HepG2 (cell line): Measurements from ENCODE around the gene SPATA25. TPM values are rescaled to one million over a fixed set of nuclear protein-coding genes. Genes with fewer than 3 reads are reported as not detected.
A peak's percentile ranks its signal among the peaks of the same experiment; 100 is the strongest.

Experiments used
- ARID2 ChIP-seq: sonication (generic); formaldehyde crosslinking; IDR thresholded peaks from 2 replicates; pipeline ENCODE4 v1.8.1; 2022; ENCODE audit warnings: mild to moderate bottlenecking, missing genetic modification reagents, borderline replicate concordance
- BORCS8-MEF2B ChIP-seq: sonication (generic); formaldehyde crosslinking; IDR thresholded peaks from 2 replicates; pipeline ENCODE4 v1.8.0; 2022; ENCODE audit warnings: mild to moderate bottlenecking, missing genetic modification reagents
- ELF4 ChIP-seq: sonication (generic); formaldehyde crosslinking; IDR thresholded peaks from 2 replicates; pipeline ENCODE4 v1.5.0; 2020; ENCODE audit warnings: missing genetic modification reagents, mild to moderate bottlenecking, moderate library complexity, borderline replicate concordance
- KDM1A ChIP-seq: IDR thresholded peaks from 2 replicates; pipeline ENCODE4 v1.6.1; 2016; ENCODE audit warnings: missing compliant biosample characterization
- NFE2 ChIP-seq: sonication (generic); formaldehyde crosslinking; IDR thresholded peaks from 2 replicates; pipeline ENCODE4 v1.4.0; 2020; ENCODE audit warnings: missing genetic modification reagents
- PITX1 ChIP-seq: sonication (generic); formaldehyde crosslinking; IDR thresholded peaks from 2 replicates; pipeline ENCODE4 v1.5.1; 2020; ENCODE audit warnings: mild to moderate bottlenecking, missing genetic modification reagents
- SRSF4 ChIP-seq: fragments of 200-400 bp; formaldehyde crosslinking; IDR thresholded peaks from one replicate; pipeline ENCODE4 v1.6.1; 2018; ENCODE audit warnings: mild to moderate bottlenecking, low read depth, low read length, moderate library complexity; ENCODE audit not compliant: poor library complexity, severe bottlenecking
- SRY ChIP-seq: sonication (generic); formaldehyde crosslinking; IDR thresholded peaks from 2 replicates; pipeline ENCODE4 v1.8.0; 2022; ENCODE audit warnings: mild to moderate bottlenecking, missing genetic modification reagents
- TAF1 ChIP-seq: sonication (generic); formaldehyde crosslinking; IDR thresholded peaks from 2 replicates; pipeline ENCODE4 v1.4.0; 2020; ENCODE audit warnings: missing genetic modification reagents
- XBP1 ChIP-seq: sonication (generic); formaldehyde crosslinking; IDR thresholded peaks from 2 replicates; pipeline ENCODE4 v1.5.0; 2020; ENCODE audit warnings: missing genetic modification reagents
- ZBTB38 ChIP-seq: sonication (generic); formaldehyde crosslinking; IDR thresholded peaks from 2 replicates; pipeline ENCODE4 v1.5.1; 2020; ENCODE audit warnings: mild to moderate bottlenecking, missing genetic modification reagents
- ZNF234 ChIP-seq: sonication (generic); formaldehyde crosslinking; conservative IDR thresholded peaks from 2 replicates; pipeline ENCODE4 v1.5.1; 2020; ENCODE audit warnings: mild to moderate bottlenecking, missing genetic modification reagents
- ZNF788 ChIP-seq: sonication (generic); formaldehyde crosslinking; IDR thresholded peaks from 2 replicates; pipeline ENCODE4 v1.5.0; 2020; ENCODE audit warnings: mild to moderate bottlenecking, missing genetic modification reagents, borderline replicate concordance
- polyA plus RNA-seq, 8 experiments: library from polyadenylated mRNA; depleted of rRNA in 3 of 8; stranded (reverse) in 7 of 8; unstranded in 1 of 8; fragments of >200 nt; fragmentation: Illumina TruSeq in 4 of 8; extraction: Trizol in 4 of 8; gene quantifications; 2 replicates each; pipeline versions ENCODE4 v1.2.1 to v1.2.3, GENCODE V29; 2011 to 2016; ENCODE audit warnings: low read depth in 4 of 8, missing spikeins in 1 of 8, mixed read lengths in 1 of 8; ENCODE audit not compliant: insufficient read depth in 1 of 8
- total RNA-seq, 5 experiments: library from RNA; depleted of rRNA; stranded (reverse); fragments of >200 nt; fragmentation: Illumina TruSeq; extraction: Trizol; gene quantifications; 2 replicates each; pipeline ENCODE4 v1.2.3, GENCODE V29; 2016; ENCODE audit warnings: low read depth in 1 of 5
- TF ChIP-seq, protein P1 (sequence below): sonication (generic); formaldehyde crosslinking; IDR thresholded peaks from one replicate; pipeline ENCODE4 v1.5.1; 2020; ENCODE audit warnings: mild to moderate bottlenecking, missing genetic modification reagents; ENCODE audit errors: not compliant biosample characterization
- TF ChIP-seq, protein P2 (sequence below): sonication (generic); formaldehyde crosslinking; IDR thresholded peaks from 2 replicates; pipeline ENCODE4 v1.5.1; 2020; ENCODE audit warnings: missing genetic modification reagents, mild to moderate bottlenecking, borderline replicate concordance
- TF ChIP-seq, protein P3 (sequence below): sonication (generic); formaldehyde crosslinking; IDR thresholded peaks from 2 replicates; pipeline ENCODE4 v1.8.1; 2023; ENCODE audit warnings: mild to moderate bottlenecking, missing genetic modification reagents
- TF ChIP-seq, protein P4 (sequence below): sonication (generic); formaldehyde crosslinking; IDR thresholded peaks from 2 replicates; pipeline ENCODE4 v1.5.0; 2020; ENCODE audit warnings: missing genetic modification reagents

SPATA25 gene
- total and polyA plus RNA-seq, 2 of the 13 experiments (the other 11 are each of a cell fraction or from before 2014, with no cell fraction given), result 4.8 to 7.6 TPM

DNA sequence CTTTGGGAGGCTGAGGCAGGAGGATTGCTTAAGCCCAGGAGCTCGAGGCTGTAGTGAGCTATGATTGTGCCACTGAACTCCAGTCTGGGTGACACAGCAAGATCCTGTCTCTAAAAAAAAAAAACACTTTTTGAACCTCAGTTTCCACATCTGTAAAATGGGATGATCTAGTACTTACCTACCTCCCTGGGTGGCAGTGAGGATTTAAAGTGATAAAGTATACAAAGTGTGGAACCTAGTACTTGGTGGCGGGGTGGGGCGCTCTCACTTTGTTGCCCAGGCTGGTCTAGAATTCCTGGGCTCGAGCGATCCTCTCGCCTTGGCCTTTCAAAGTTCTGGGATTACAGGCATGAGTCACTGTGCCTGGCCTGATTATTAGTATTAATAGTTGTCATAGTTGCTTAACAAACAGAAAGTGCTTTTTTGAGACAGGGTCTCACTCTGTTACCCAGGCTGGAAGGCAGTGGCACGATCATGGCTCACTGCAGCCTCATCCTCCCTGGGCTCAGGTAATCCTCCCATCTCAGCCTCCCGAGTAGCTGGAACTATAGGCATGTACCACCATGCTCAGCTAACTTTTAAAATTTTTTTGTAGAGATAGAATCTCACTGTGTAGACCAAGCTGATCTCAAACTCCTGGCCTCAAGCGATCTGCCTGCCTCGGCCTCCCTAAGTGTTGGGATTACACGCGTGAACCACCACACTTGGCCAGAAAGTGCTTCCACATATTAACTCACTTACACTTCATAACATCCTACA, 31.5 kb upstream of the SPATA25 start (continued):
- TF ChIP-seq SRSF4, result no peak
- TF ChIP-seq, protein P1, sequence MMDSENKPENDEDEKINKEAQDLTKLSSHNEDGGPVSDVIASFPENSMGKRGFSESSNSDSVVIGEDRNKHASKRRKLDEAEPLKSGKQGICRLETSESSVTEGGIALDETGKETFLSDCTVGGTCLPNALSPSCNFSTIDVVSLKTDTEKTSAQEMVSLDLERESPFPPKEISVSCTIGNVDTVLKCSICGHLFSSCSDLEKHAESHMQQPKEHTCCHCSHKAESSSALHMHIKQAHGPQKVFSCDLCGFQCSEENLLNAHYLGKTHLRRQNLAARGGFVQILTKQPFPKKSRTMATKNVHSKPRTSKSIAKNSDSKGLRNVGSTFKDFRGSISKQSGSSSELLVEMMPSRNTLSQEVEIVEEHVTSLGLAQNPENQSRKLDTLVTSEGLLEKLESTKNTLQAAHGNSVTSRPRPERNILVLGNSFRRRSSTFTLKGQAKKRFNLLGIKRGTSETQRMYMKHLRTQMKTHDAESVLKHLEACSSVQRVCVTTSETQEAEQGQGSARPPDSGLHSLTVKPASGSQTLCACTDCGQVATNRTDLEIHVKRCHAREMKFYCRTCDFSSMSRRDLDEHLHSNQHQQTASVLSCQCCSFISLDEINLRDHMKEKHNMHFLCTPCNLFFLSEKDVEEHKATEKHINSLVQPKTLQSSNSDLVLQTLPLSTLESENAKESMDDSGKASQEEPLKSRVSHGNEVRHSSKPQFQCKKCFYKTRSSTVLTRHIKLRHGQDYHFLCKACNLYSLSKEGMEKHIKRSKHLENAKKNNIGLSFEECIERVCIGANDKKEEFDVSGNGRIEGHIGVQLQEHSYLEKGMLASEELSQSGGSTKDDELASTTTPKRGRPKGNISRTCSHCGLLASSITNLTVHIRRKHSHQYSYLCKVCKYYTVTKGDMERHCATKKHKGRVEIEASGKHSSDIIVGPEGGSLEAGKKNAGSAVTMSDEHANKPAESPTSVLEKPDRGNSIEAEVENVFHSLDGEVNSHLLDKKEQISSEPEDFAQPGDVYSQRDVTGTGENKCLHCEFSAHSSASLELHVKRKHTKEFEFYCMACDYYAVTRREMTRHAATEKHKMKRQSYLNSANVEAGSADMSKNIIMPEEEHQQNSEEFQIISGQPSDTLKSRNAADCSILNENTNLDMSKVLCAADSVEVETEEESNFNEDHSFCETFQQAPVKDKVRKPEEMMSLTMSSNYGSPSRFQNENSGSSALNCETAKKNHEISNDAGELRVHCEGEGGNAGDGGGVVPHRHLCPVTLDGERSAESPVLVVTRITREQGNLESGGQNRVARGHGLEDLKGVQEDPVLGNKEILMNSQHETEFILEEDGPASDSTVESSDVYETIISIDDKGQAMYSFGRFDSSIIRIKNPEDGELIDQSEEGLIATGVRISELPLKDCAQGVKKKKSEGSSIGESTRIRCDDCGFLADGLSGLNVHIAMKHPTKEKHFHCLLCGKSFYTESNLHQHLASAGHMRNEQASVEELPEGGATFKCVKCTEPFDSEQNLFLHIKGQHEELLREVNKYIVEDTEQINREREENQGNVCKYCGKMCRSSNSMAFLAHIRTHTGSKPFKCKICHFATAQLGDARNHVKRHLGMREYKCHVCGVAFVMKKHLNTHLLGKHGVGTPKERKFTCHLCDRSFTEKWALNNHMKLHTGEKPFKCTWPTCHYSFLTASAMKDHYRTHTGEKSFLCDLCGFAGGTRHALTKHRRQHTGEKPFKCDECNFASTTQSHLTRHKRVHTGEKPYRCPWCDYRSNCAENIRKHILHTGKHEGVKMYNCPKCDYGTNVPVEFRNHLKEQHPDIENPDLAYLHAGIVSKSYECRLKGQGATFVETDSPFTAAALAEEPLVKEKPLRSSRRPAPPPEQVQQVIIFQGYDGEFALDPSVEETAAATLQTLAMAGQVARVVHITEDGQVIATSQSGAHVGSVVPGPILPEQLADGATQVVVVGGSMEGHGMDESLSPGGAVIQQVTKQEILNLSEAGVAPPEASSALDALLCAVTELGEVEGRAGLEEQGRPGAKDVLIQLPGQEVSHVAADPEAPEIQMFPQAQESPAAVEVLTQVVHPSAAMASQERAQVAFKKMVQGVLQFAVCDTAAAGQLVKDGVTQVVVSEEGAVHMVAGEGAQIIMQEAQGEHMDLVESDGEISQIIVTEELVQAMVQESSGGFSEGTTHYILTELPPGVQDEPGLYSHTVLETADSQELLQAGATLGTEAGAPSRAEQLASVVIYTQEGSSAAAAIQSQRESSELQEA (CRISPR knock-in tag), result no peak
- TF ChIP-seq ZBTB38 (CRISPR knock-in tag), result 0 out of 2 replicates have a peak, but pooled peaks have one; percentile 29
- peak; percentile 39; the same call in 1 of the 2 replicates for TF ChIP-seq BORCS8-MEF2B
- TF ChIP-seq, protein P2, sequence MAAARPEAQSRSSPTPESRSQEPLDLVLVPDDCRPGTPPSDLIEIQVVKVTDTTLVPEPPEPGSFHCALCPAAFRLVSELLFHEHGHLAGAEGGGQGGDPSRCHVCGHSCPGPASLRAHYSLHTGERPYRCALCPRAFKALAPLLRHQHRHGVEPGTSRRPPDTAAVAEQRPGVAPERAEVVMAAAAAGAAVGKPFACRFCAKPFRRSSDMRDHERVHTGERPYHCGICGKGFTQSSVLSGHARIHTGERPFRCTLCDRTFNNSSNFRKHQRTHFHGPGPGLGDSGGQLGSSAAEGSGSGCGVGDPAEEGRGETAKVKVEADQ (CRISPR knock-in tag), result peak; percentile 95; the same call in 1 of the 2 replicates
- peak; percentile 63; the same call in 1 of the 2 replicates for TF ChIP-seq ELF4
- TF ChIP-seq TAF1, result 0 out of 2 replicates have a peak, but pooled peaks have one; percentile 3
- TF ChIP-seq ARID2 (CRISPR knock-in tag), result 0 out of 2 replicates have a peak, but pooled peaks have one; percentile 32
- TF ChIP-seq NFE2 (CRISPR knock-in tag), result peak; percentile 9; the same call in 1 of the 2 replicates
- peak; percentile 93 for TF ChIP-seq KDM1A (CRISPR knock-in tag)
- TF ChIP-seq SRY (CRISPR knock-in tag), result 0 out of 2 replicates have a peak, but pooled peaks have one; percentile 24
- TF ChIP-seq, protein P3, sequence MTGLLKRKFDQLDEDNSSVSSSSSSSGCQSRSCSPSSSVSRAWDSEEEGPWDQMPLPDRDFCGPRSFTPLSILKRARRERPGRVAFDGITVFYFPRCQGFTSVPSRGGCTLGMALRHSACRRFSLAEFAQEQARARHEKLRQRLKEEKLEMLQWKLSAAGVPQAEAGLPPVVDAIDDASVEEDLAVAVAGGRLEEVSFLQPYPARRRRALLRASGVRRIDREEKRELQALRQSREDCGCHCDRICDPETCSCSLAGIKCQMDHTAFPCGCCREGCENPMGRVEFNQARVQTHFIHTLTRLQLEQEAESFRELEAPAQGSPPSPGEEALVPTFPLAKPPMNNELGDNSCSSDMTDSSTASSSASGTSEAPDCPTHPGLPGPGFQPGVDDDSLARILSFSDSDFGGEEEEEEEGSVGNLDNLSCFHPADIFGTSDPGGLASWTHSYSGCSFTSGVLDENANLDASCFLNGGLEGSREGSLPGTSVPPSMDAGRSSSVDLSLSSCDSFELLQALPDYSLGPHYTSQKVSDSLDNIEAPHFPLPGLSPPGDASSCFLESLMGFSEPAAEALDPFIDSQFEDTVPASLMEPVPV (CRISPR knock-in tag), result 0 out of 2 replicates have a peak, but pooled peaks have one; percentile 37
- 0 out of 2 replicates have a peak, but pooled peaks have one; percentile 7 for TF ChIP-seq ZNF234 (CRISPR knock-in tag)
- peak; percentile 4; the same call in 1 of the 2 replicates for TF ChIP-seq ZNF788 (CRISPR knock-in tag)
- TF ChIP-seq XBP1 (CRISPR knock-in tag), result no peak
- peak; percentile 21; the same call in 1 of the 2 replicates for TF ChIP-seq PITX1
- TF ChIP-seq, protein P4, sequence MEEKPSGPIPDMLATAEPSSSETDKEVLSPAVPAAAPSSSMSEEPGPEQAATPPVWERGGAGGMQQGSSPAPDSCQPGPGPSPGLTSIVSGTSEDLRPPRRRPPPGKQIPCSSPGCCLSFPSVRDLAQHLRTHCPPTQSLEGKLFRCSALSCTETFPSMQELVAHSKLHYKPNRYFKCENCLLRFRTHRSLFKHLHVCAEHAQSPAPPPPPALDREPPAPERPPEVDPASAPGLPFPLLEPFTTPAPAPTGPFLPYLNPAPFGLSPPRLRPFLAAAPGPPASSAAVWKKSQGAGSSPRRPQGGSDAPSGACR (CRISPR knock-in tag), result 0 out of 2 replicates have a peak, but pooled peaks have one; percentile 6
